Measurements from ENCODE around the gene SMAP2.

DNA sequence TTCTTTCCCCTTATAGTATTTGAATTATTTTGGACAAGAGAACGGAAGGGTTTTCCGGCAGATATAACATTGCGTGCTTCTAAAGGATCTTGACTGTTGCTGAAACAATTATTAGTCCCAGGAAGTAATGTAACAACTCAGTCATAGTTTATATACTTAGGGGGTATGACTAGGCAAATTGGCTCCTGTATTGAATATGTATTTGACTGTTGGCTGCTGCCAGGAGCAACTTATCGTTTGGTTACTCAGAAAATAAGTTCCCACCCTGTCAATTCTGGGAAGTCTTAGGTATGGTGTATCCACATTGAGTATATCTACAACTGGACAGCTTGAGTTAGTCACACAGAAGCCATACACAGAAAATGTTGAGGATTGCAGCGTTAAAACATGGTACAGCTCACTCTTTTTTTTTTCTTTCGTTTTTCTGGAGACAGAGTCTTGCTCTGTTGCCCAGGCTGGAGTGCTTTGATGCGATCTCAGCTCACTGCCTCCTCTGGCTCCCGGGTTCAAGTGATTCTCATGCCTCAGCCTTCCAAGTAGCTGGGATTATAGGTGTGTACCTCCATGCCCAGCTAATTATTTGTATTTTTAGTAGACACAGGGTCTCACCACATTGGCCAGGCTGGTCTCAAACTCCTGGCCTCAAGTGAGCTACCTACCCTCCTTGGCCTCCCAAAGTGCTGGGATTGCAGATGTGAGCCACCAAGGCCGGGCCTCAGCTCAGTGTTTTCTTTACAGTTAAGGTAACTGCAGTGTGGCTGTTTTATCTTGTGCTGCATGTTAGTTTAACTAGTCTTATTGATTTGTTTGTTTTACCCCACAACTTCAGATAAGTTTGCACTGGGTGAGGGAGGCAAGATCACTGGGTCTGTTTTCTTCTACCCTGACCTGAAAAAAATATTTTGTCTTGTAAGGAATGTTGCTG is 10.2 kb downstream of the SMAP2 start:
- TF ChIP-seq POLR2AphosphoS5 (IDR thresholded peaks at IDR 0.05; ENCODE audit: low read depth, low read length) (no peak), REST (IDR thresholded peaks at IDR 0.05; ENCODE audit: insufficient read depth in 1 of 2, low read depth in 2 of 2, low read length in 2 of 2) (no peak), TAF1 (IDR thresholded peaks at IDR 0.05; ENCODE audit: borderline replicate concordance, insufficient read depth, low read length) (0 out of 2 replicates have a peak, but pooled peaks have one; percentile 13), SIN3A (IDR thresholded peaks at IDR 0.05; ENCODE audit: borderline replicate concordance, insufficient read depth, low read length) (no peak), FOXP2 (optimal IDR thresholded peaks at IDR 0.05; ENCODE audit: borderline replicate concordance, extremely low read depth, extremely low read length, insufficient read depth) (no peak)

Data from PFSK-1 (cell line).